Keratinocyte (primary cell): Measurements from ENCODE around the gene IQCK. TPM values are rescaled to one million over a fixed set of nuclear protein-coding genes. Genes with fewer than 3 reads are reported as not detected.

Source experiments
- DNase-seq: peaks from one replicate; pipeline ENCODE4 v3.0.0-alpha.2; 2011; ENCODE audit warnings: low read depth, missing footprints, low spot score
- FAIRE-seq: peaks from 2 replicates; lab custom pipeline; 2011; peaks lifted over from hg19 to GRCh38; lab: Jason Lieb, UNC
- H2AFZ ChIP-seq: 2 replicates; pipeline ENCODE4 v1.6.0; 2012; ENCODE audit warnings: low read length, control low read depth, inconsistent platforms; ENCODE audit not compliant: control insufficient read depth
- H3K27ac ChIP-seq: 2 replicates; pipeline ENCODE4 v1.5.1; 2011; ENCODE audit warnings: low read length; ENCODE audit not compliant: control insufficient read depth, insufficient read depth
- H3K27me3 ChIP-seq: 3 replicates; pipeline ENCODE4 v1.6.0; 2011; ENCODE audit warnings: low read length; ENCODE audit not compliant: control insufficient read depth, insufficient read depth; ENCODE audit errors: extremely low read depth
- H3K36me3 ChIP-seq, 2 experiments: 2 replicates in 1 of 2; 3 replicates in 1 of 2; pipeline ENCODE4 v1.5.1; 2011; ENCODE audit warnings: low read length in 2 of 2, mild to moderate bottlenecking in 1 of 2; ENCODE audit not compliant: control insufficient read depth in 2 of 2, insufficient read depth in 2 of 2; ENCODE audit errors: extremely low read depth in 1 of 2
- H3K4me1 ChIP-seq: 3 replicates; pipeline ENCODE4 v1.5.1; 2011; ENCODE audit warnings: low read length; ENCODE audit not compliant: control insufficient read depth, insufficient read depth; ENCODE audit errors: extremely low read depth
- H3K4me2 ChIP-seq: 3 replicates; pipeline ENCODE4 v1.6.0; 2011; ENCODE audit warnings: low read depth, low read length; ENCODE audit not compliant: control insufficient read depth, insufficient read depth; ENCODE audit errors: extremely low read depth
- H3K4me3 ChIP-seq, 3 experiments: fragments of 200-600 bp in 1 of 3; sonication (generic) in 1 of 3; 2 replicates in 2 of 3; 3 replicates in 1 of 3; pipeline ENCODE4 v1.5.1; 2011 to 2016; ENCODE audit warnings: low read length in 3 of 3, mild to moderate bottlenecking in 3 of 3, control low read depth in 2 of 3, inconsistent platforms in 1 of 3, low read depth in 1 of 3, mixed read lengths in 1 of 3, mixed run types in 1 of 3, moderate library complexity in 1 of 3; ENCODE audit not compliant: control insufficient read depth in 2 of 3, insufficient read depth in 2 of 3; ENCODE audit errors: extremely low read depth in 1 of 3
- H3K79me2 ChIP-seq: 2 replicates; pipeline ENCODE4 v1.6.0; 2012; ENCODE audit warnings: low read length; ENCODE audit not compliant: control insufficient read depth, insufficient read depth
- H3K9ac ChIP-seq: 3 replicates; pipeline ENCODE4 v1.6.0; 2011; ENCODE audit warnings: low read length; ENCODE audit not compliant: control insufficient read depth, insufficient read depth; ENCODE audit errors: extremely low read depth
- H3K9me1 ChIP-seq: 3 replicates; pipeline ENCODE4 v1.6.0; 2011; ENCODE audit warnings: low read length; ENCODE audit not compliant: control insufficient read depth, insufficient read depth; ENCODE audit errors: extremely low read depth
- H3K9me3 ChIP-seq: 2 replicates; pipeline ENCODE4 v1.5.1; 2012; ENCODE audit warnings: low read depth, low read length; ENCODE audit not compliant: control insufficient read depth
- H4K20me1 ChIP-seq: 3 replicates; pipeline ENCODE4 v1.6.0; 2011; ENCODE audit warnings: low read length; ENCODE audit not compliant: control insufficient read depth, insufficient read depth; ENCODE audit errors: extremely low read depth
- EZH2 ChIP-seq: IDR thresholded peaks from one replicate; pipeline ENCODE4 v1.6.1; 2012; ENCODE audit warnings: inconsistent platforms, mild to moderate bottlenecking, low read length, moderate library complexity
- dilution Hi-C: fragments of 300-500 bp; cut with MboI; formaldehyde crosslinking; loops from one replicate; pipeline ENCODE4 v1.7.0; 2020; ENCODE audit warnings: low sequenced_read_pairs; ENCODE audit not compliant: extremely low pct_ligation_motif_present
- polyA plus RNA-seq, 5 experiments: library from polyadenylated mRNA; depleted of rRNA in 3 of 5; stranded (reverse) in 3 of 5; stranded (forward) in 1 of 5; unstranded in 1 of 5; fragments of >200 nt; gene quantifications; 1 replicate in 1 of 5; 2 replicates in 3 of 5; 3 replicates in 1 of 5; pipeline versions ENCODE4 v1.2.1 to v1.2.3, GENCODE V29; 2011 to 2012; ENCODE audit warnings: missing spikeins in 2 of 5, low read depth in 1 of 5, low replicate concordance in 1 of 5
- TF ChIP-seq, protein P1 (sequence below), 3 experiments: IDR thresholded peaks in 1 of 3; conservative IDR thresholded peaks in 1 of 3; optimal IDR thresholded peaks in 1 of 3; 2 replicates in 2 of 3; 3 replicates in 1 of 3; pipeline versions ENCODE3 to v1.5.1; 2011; ENCODE audit warnings: low read length in 3 of 3, mild to moderate bottlenecking in 3 of 3, moderate library complexity in 2 of 3, control low read depth in 1 of 3, inconsistent platforms in 1 of 3; ENCODE audit not compliant: insufficient read depth in 2 of 3; ENCODE audit errors: extremely low read depth in 1 of 3

IQCK gene
- polyA plus RNA-seq, 1 donor (not counting 4 experiments of a cell fraction or from before 2014, with no cell fraction given) = 9.7 TPM

DNA sequence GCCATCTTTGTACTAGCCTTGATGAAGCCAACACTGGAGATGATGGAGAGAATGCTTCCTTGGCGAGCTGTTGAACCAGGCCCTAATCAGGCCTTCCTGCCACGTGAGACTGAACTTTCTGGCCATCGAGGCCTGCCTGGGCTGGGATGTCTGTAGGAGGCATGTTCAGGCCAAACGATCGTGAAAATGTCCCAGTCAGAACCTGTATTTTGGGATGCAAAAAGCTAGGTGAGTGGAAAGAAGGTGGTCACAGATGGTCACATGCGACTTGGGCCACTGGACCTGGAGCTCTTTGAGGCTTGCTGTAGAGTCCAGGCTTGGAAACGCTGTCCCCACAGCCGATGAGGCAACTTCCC is 12.9 kb upstream of the IQCK start:
- no peak overlapping the region for H2AFZ ChIP-seq
- H3K36me3 ChIP-seq = peaks cover 19 to 21% of the 10 kb centered on the region in 2 experiments
- H3K9ac ChIP-seq = no peak overlapping the region
- no peaks in the 10 kb centered on the region for H3K79me2 ChIP-seq
- H3K4me3 ChIP-seq = no peak overlapping the region
- no peaks in the 10 kb centered on the region for H3K9me1 ChIP-seq
- no peak for TF ChIP-seq EZH2
- TF ChIP-seq, protein P1, sequence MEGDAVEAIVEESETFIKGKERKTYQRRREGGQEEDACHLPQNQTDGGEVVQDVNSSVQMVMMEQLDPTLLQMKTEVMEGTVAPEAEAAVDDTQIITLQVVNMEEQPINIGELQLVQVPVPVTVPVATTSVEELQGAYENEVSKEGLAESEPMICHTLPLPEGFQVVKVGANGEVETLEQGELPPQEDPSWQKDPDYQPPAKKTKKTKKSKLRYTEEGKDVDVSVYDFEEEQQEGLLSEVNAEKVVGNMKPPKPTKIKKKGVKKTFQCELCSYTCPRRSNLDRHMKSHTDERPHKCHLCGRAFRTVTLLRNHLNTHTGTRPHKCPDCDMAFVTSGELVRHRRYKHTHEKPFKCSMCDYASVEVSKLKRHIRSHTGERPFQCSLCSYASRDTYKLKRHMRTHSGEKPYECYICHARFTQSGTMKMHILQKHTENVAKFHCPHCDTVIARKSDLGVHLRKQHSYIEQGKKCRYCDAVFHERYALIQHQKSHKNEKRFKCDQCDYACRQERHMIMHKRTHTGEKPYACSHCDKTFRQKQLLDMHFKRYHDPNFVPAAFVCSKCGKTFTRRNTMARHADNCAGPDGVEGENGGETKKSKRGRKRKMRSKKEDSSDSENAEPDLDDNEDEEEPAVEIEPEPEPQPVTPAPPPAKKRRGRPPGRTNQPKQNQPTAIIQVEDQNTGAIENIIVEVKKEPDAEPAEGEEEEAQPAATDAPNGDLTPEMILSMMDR (optimal IDR thresholded peaks at IDR 0.05 in 1 of 3, IDR thresholded peaks at IDR 0.05 in 1 of 3, conservative IDR thresholded peaks at IDR 0.05 in 1 of 3; ENCODE audit: extremely low read depth in 1 of 3, insufficient read depth in 2 of 3, low read length in 3 of 3) = no peak
- peaks cover 2% of the 10 kb centered on the region for H3K9me3 ChIP-seq
- DNase-seq (no peak), FAIRE-seq (no peak)
- H3K27ac ChIP-seq = no peak overlapping the region
- dilution Hi-C loops = no loop called here
- no peaks in the 10 kb centered on the region for H3K27me3 ChIP-seq
- no peaks in the 10 kb centered on the region for H4K20me1 ChIP-seq
- no peak overlapping the region for H3K4me2 ChIP-seq
- H3K4me1 ChIP-seq = peaks cover 10% of the 10 kb centered on the region

DNA sequence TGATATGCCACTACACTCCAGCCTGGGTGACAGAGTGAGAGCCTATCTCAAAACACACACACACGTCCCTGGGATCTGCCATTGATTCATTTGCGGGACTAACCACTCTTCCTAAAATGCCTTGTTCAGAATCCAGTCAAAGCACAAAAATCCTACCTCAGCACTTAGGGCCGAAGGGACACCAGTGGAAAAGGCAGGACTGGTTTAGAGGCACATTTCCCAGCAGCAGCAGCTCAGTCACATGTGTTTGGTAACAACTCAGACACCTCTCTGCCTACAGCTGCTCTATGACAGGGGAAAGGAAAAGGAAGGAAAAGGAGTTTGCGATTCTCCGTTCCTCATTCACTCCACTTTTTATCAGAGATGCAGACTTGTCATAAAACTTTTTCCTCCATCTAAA is 12.2 kb upstream of the IQCK start:
- peaks cover 10% of the 10 kb centered on the region for H3K4me1 ChIP-seq
- H3K9me1 ChIP-seq = no peaks in the 10 kb centered on the region

More for the DNA sequence above, 12.2 kb upstream of the IQCK start:
- dilution Hi-C loops = no loop called here
- H3K79me2 ChIP-seq = no peaks in the 10 kb centered on the region
- H3K4me3 ChIP-seq = no peak overlapping the region
- H3K9me3 ChIP-seq = peaks cover 2% of the 10 kb centered on the region
- no peaks in the 10 kb centered on the region for H3K27me3 ChIP-seq
- H3K4me2 ChIP-seq = no peak overlapping the region
- DNase-seq = no peak
- H4K20me1 ChIP-seq = no peaks in the 10 kb centered on the region
- no peak for TF ChIP-seq EZH2
- TF ChIP-seq, protein P1 (optimal IDR thresholded peaks at IDR 0.05 in 1 of 3, IDR thresholded peaks at IDR 0.05 in 1 of 3, conservative IDR thresholded peaks at IDR 0.05 in 1 of 3; ENCODE audit: extremely low read depth in 1 of 3, insufficient read depth in 2 of 3, low read length in 3 of 3) = no peak
- no peak for FAIRE-seq
- H3K27ac ChIP-seq = no peak overlapping the region
- no peak overlapping the region for H3K9ac ChIP-seq
- peaks cover 19 to 21% of the 10 kb centered on the region in 2 experiments for H3K36me3 ChIP-seq
- no peak overlapping the region for H2AFZ ChIP-seq
